ENCODE results near the gene SLC6A4.

Gene SLC6A4

GRCh38 chr17:30235386-30236296, at the start of gene SLC6A4:
Gene SLC6A4 (minus strand): TSS chr17:30235697. CDS start chr17:30221958, 13,739 bp downstream.
- no peak for DNase-seq (ENCODE audit: low spot score)

DNA sequence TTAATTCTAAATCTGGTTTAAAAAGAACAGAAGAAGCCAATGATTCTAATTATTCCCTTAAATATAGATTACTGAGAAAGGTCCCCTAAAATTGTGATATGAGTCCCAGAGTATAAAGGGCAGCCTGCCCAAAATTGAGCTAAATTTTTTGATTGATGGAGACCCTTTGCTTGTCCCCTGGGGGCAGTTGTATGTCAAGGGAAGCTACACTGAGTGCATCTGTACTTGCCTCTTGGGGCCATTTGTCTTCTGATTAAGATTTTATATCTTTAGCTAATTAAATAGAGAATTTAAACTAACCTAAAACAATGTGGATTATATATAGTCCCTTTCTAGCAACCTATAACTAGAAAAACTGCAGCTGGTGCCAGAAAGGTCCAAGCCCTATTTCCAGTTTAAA, 43.7 kb upstream of the SLC6A4 start:
- no peak for DNase-seq (ENCODE audit: low spot score)

DNA sequence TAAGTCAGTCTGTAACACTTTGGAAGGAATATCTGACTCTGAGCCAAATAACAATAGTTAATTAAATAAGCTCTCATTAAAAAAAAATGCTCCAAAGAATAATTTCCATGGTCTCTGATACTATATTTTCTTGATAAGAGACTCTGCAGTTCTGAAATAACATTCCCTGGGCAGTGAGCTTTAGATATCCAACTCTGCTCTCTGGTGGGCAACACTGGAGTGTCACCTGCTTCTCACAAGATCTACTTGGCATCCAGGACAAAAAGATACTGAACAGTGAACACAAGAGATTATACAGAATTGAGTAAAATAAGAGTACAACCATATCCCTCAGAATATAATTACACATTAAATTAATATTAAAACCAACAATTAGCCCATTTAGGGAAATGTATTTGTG, 42.5 kb upstream of the SLC6A4 start:
- peak; percentile 30 for DNase-seq (ENCODE audit: low spot score)

DNA sequence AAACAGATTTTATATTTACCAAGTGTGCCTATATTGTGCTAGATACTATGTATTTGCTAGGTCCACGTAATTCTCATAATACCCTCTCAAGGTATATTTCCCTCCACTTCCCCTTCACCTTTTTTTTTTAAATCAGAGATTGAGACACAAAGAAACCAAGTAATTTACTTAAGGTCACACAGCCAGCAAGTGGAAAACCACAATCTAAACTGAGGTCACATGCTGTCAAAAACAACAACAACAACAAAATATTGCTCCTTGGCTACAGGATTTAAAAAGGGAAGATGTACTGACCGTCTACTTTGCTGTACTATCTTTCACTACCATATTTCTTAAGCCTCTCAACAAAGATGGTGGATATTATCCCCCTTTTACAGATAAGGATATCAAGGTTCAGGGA, 40.4 kb upstream of the SLC6A4 start:
- DNase-seq (ENCODE audit: low spot score) = no peak

- DNase-seq (ENCODE audit: low spot score) = no peak
These were observed 39.4 kb upstream of the SLC6A4 start for GRCh38 chr17:30274887-30275286.

GRCh38 chr17:30273373-30273772, 37.9 kb upstream of the SLC6A4 start:
- no peak for DNase-seq (ENCODE audit: low spot score)

- no peak for DNase-seq (ENCODE audit: low spot score)
These were observed 35.6 kb upstream of the SLC6A4 start for GRCh38 chr17:30271102-30271501.

DNA sequence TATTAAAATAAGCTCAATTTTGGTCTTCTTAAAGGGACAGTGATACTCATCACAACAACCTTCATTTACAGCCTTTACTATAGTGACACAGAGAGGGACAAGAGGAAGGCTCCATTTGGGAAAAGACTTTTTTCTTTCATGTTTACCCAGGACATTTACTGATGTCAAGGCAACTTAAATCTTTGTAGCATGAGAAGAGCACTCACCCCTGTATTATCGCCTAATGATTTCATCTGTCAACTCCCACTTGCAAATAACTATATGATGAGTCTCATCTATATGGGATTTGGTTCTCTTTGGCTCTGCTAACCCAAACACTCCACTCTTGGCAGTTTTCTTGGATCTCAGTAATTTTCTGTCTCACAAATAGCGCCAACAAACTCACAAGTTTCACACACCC, 32.1 kb upstream of the SLC6A4 start:
- DNase-seq (ENCODE audit: low spot score) = no peak

DNA sequence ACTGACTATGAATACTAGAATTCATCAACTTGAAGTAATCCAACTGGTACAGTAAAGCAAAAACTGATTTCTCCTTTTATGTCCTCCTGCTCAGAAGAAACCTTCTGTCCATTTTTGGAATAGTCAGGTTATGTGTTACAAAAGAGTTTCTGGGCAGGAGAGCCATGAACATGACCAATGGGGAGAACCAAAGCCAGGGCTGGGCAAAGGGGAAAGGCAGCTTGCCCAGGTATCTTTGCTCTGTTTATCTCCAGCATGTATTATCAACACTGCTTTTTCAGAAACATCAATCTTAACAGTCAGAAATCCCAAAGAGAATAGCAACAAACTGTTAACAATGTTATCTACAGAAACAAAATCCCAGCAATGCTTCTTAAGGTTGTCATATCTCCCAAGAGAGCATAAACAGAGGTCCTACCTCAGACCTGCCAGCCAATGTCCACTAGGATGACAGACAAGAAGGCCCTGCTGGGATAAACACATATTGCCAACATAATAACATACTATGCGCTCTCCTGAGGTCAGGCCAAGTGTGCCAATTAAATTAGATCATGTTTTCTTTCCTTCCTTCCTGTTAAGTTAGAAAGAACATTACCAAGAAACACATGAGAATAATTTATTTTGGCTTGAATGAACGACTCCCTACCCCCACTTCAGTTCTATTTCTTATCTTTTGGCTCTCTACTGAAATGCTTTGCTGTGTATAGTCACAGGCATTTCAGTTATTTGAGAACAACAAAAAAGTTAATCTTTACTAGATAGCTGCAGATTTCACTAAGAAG, 28.2 kb upstream of the SLC6A4 start:
- DNase-seq (ENCODE audit: low spot score) = no peak

GRCh38 chr17:30256756-30257506, 21.4 kb upstream of the SLC6A4 start:
- no peak for DNase-seq (ENCODE audit: low spot score)

- DNase-seq (ENCODE audit: low spot score) = no peak
These were observed 18.7 kb upstream of the SLC6A4 start for GRCh38 chr17:30254150-30254549.

GRCh38 chr17:30253312-30253711, 17.8 kb upstream of the SLC6A4 start:
- no peak for DNase-seq (ENCODE audit: low spot score)

DNA sequence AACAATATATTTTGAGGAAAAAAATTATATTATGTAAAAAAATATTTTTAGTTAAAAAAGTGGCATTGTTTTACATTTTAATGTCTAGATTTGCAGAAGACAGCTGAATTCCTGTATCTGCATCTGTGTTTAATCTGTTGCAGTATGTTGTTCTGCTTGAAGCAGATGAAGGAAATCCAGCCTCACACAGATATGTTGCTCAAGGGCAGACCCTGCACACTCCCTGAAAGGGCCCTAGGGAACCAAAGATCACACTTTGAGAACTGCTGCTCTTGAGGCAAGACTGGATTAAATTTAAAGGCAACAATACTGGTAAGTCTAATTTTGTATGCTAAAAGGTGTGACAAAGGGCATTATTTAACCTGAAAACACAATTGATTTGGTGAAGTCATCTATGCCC, 16.4 kb upstream of the SLC6A4 start:
- no peak for DNase-seq (ENCODE audit: low spot score)

DNA sequence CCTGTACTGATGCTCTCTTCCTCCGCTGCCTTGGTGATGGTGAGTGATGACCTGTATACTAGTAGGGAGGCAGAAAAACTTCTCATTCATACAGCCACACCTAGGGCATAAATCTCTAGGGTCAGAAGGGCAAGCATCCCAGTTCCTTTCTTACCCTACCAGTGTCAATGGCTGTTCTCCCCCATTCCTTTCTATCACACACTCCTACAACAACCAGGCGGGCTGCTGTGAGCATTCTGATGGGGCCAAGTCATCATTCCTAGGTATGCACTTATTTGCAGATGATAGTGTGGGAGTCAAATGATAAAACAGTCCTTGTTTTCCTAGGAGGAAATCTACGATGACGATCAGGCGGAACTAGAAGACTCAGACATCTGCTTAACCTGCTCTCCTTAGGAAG, 14.0 kb upstream of the SLC6A4 start:
- no peak for DNase-seq (ENCODE audit: low spot score)

- DNase-seq (ENCODE audit: low spot score) = no peak
These were observed 13.3 kb upstream of the SLC6A4 start for GRCh38 chr17:30248786-30249185.

GRCh38 chr17:30246460-30246859, 11.0 kb upstream of the SLC6A4 start:
- DNase-seq (ENCODE audit: low spot score) = no peak

- no peak for DNase-seq (ENCODE audit: low spot score)
These were observed 9.4 kb upstream of the SLC6A4 start for GRCh38 chr17:30244853-30245385.

DNA sequence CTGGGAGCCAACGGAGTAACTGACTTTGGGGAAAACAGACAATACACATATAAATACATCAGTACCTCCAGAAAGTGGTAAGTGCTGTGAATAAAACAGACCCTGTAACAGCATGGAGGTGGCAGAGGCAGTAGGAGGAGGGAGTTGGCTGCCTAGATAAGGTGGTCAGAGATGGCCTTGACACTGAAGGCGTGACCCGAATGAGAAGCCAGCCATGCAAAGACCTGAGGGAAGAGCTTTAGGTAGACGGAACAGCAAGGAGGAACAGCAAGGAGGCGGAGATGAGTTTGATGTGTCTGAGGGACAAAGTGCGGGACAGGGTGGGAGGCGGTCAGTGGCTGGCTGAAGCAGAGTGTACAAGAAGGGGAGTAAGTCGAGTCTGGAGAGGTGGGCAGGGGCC, 8.1 kb upstream of the SLC6A4 start:
- no peak for DNase-seq (ENCODE audit: low spot score)

GRCh38 chr17:30243002-30243401, 7.5 kb upstream of the SLC6A4 start:
- DNase-seq (ENCODE audit: low spot score) = no peak

DNA sequence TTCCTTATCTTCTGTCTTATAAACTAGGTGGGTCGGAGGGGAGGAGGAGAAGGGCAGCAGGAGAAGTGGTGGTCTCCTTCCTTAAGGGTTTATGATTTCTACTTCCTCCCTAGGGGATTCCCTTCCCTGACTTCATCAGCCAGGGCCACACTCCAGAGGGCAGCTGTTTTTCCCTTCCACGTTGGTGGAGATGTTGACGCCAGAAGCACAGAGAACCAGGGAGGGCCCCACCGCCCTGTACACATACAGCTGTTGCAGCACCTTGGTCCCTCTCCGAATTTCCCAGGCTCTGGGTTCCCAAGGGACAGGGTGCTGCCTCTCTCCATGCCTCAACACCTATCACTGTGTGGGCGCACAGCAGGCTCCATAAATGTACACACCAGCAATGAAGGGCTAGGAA, 5.6 kb upstream of the SLC6A4 start:
- DNase-seq (ENCODE audit: low spot score) = no peak

- no peak for DNase-seq (ENCODE audit: low spot score)
These were observed 4.7 kb upstream of the SLC6A4 start for GRCh38 chr17:30240177-30240576.

- DNase-seq (ENCODE audit: low spot score) = no peak
These were observed 3.6 kb upstream of the SLC6A4 start for GRCh38 chr17:30239089-30239462.
